ENCODE data around the gene RASAL1. TPM values are rescaled to one million over a fixed set of nuclear protein-coding genes. Genes with fewer than 3 reads are reported as not detected.

RASAL1 gene
- total RNA-seq, 1 experiment from 2014 or later, result not detected

GRCh38 chr12:113155646-113156045, 20.1 kb upstream of the RASAL1 start:
- no peaks in the 10 kb centered on the region; the same call in 1 of the 2 replicates for H3K36me3 ChIP-seq (ENCODE audit: control insufficient read depth, insufficient read depth, low read length)
- POLR2A ChIA-PET, result no interaction called here
- BruUV-seq (replicated peaks), result no TSS peak
- no peak for DNase-seq
- no peak overlapping the region for H3K4me3 ChIP-seq (ENCODE audit: low read depth, low read length)
- CTCF ChIA-PET, result interaction anchor here (0.6 kb wide), 1 partner anchor 116 kb away, joined by 4 read pairs; no protein-coding TSS in a partner anchor
- intact Hi-C loops (cut with micrococcal nuclease; ENCODE audit: unreplicated experiment), result no loop called here
- TF ChIP-seq CTCF (IDR thresholded peaks at IDR 0.05; ENCODE audit: insufficient read depth in 1 of 2, low read depth in 1 of 2, low read length in 1 of 2, severe bottlenecking in 1 of 2, unreplicated experiment in 1 of 2), result no peak
- H3K9me3 Mint-ChIP-seq (ENCODE audit: unreplicated experiment), result no peaks in the 10 kb centered on the region
- peaks cover 3% of the 10 kb centered on the region; the same call in 1 of the 2 replicates for H3K27me3 ChIP-seq (replicated peaks; ENCODE audit: control insufficient read depth, insufficient read depth, low read length)
- H3K27ac Mint-ChIP-seq (ENCODE audit: unreplicated experiment), result no peak overlapping the region
- peaks cover 6% of the 10 kb centered on the region for H3K27me3 Mint-ChIP-seq (ENCODE audit: insufficient read depth, unreplicated experiment)
- peaks cover 4% of the 10 kb centered on the region; the same call in 1 of the 2 replicates for H3K4me1 ChIP-seq
- no peaks in the 10 kb centered on the region for H3K9me3 ChIP-seq
- peaks cover 33% of the 10 kb centered on the region for H3K36me3 Mint-ChIP-seq (ENCODE audit: insufficient read depth, unreplicated experiment)
- H3K4me3 Mint-ChIP-seq (ENCODE audit: unreplicated experiment), result no peak overlapping the region
- no peaks in the 10 kb centered on the region for H3K4me1 Mint-ChIP-seq (ENCODE audit: low read depth, unreplicated experiment)

DNA sequence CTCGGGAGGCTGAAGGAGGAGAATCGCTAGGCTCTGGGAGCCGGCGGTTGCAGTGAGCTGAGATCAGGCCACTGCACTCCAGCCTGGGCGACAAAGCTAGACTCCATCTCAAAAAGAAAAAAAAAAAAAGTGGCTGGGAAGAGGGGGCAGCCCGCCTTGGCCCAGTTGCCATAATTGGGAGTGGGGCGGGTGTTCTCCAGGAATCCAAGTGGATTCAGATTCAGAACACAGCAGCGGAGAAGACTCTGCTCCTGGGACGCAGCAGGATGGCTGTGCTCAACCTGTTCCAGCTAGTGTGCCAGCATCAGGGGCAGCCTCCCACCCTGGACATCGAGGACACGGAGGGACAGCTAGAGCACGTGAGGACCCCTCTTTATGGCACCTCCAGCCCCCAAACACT, 19.5 kb upstream of the RASAL1 start:
- Mint-ChIP-seq H3K36me3 (ENCODE audit: insufficient read depth, unreplicated experiment) (peaks cover 29% of the 10 kb centered on the region), H3K4me1 (ENCODE audit: low read depth, unreplicated experiment) (no peaks in the 10 kb centered on the region), H3K9me3 (ENCODE audit: unreplicated experiment) (no peaks in the 10 kb centered on the region), H3K27ac (ENCODE audit: unreplicated experiment) (no peak overlapping the region), H3K4me3 (ENCODE audit: unreplicated experiment) (no peak overlapping the region), H3K27me3 (ENCODE audit: insufficient read depth, unreplicated experiment) (peaks cover 10% of the 10 kb centered on the region)
- no peaks in the 10 kb centered on the region for H3K9me3 ChIP-seq
- peaks cover 3% of the 10 kb centered on the region; the same call in 1 of the 2 replicates for H3K27me3 ChIP-seq (replicated peaks; ENCODE audit: control insufficient read depth, insufficient read depth, low read length)
- intact Hi-C loops (cut with micrococcal nuclease; ENCODE audit: unreplicated experiment), result no loop called here
- CTCF ChIA-PET, result interaction anchor here (0.7 kb wide), 1 partner anchor 51 kb away, joined by 3 read pairs; no protein-coding TSS in a partner anchor
- H3K4me1 ChIP-seq, result peaks cover 4% of the 10 kb centered on the region
- no TSS peak for BruUV-seq (replicated peaks)
- H3K4me3 ChIP-seq (ENCODE audit: low read depth, low read length), result no peak overlapping the region
- no peak for DNase-seq
- TF ChIP-seq CTCF (IDR thresholded peaks at IDR 0.05; ENCODE audit: insufficient read depth in 1 of 2, low read depth in 1 of 2, low read length in 1 of 2, severe bottlenecking in 1 of 2, unreplicated experiment in 1 of 2), result no peak
- POLR2A ChIA-PET, result no interaction called here
- H3K36me3 ChIP-seq (ENCODE audit: control insufficient read depth, insufficient read depth, low read length), result no peaks in the 10 kb centered on the region; the same call in 1 of the 2 replicates

DNA sequence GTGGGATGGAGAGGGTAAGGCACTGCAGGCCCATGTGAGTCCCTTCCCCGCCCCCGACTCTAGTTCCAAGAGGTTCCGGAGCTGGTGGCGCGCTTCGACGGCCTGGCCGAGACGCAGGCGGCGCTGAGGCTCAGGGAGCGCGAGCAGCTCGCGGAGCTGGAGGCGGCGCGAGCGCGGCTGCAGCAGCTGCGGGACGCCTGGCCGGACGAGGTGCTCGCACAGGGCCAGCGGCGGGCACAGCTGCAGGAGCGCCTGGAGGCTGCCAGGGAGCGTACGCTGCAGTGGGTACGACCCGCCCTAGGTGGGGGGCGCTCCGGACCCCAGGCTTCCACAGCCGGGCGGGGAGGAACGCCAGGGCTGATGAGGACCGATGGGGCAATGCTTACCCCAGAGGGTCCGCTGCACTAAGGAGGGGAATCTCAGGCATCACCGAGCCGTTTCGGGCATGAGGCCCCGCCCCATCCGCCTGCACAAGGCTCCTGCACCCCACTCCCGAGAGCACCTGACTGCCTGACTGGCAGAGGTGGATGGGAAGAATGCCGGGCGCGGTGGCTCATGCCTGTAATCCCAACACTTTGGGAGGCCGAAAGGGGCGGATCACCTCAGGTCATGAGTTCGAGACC, 18.9 kb upstream of the RASAL1 start:
- POLR2A ChIA-PET, result no interaction called here
- BruUV-seq (replicated peaks), result no TSS peak

More for the DNA sequence above, 18.9 kb upstream of the RASAL1 start:
- intact Hi-C loops (cut with micrococcal nuclease; ENCODE audit: unreplicated experiment), result no loop called here
- H3K4me3 ChIP-seq (ENCODE audit: low read depth, low read length), result no peak overlapping the region
- Mint-ChIP-seq H3K4me3 (ENCODE audit: unreplicated experiment) (no peak overlapping the region), H3K27ac (ENCODE audit: unreplicated experiment) (no peak overlapping the region), H3K4me1 (ENCODE audit: low read depth, unreplicated experiment) (no peaks in the 10 kb centered on the region), H3K9me3 (ENCODE audit: unreplicated experiment) (no peaks in the 10 kb centered on the region), H3K27me3 (ENCODE audit: insufficient read depth, unreplicated experiment) (peaks cover 10% of the 10 kb centered on the region), H3K36me3 (ENCODE audit: insufficient read depth, unreplicated experiment) (peaks cover 23% of the 10 kb centered on the region)
- H3K36me3 ChIP-seq (ENCODE audit: control insufficient read depth, insufficient read depth, low read length), result no peaks in the 10 kb centered on the region; the same call in 1 of the 2 replicates
- CTCF ChIA-PET, result interaction anchor here (0.7 kb wide), 1 partner anchor 50 kb away, joined by 3 read pairs; no protein-coding TSS in a partner anchor
- no peak for TF ChIP-seq CTCF (IDR thresholded peaks at IDR 0.05; ENCODE audit: insufficient read depth in 1 of 2, low read depth in 1 of 2, low read length in 1 of 2, severe bottlenecking in 1 of 2, unreplicated experiment in 1 of 2)
- peaks cover 3% of the 10 kb centered on the region; the same call in 1 of the 2 replicates for H3K27me3 ChIP-seq (replicated peaks; ENCODE audit: control insufficient read depth, insufficient read depth, low read length)
- no peak for DNase-seq
- H3K9me3 ChIP-seq, result no peaks in the 10 kb centered on the region
- H3K4me1 ChIP-seq, result peaks cover 10% of the 10 kb centered on the region

All from Caco-2 (cell line).